Peyer's patch (tissue), 4 donors: ENCODE data around the gene NUFIP2.

Experiments
- POLR2A ChIP-seq, 2 donors: fragments of 450-650 bp; IDR thresholded peaks; one replicate each; pipeline ENCODE4 v1.5.1; 2017; ENCODE audit warnings: antibody characterized with exemption in 2 of 2, mild to moderate bottlenecking in 2 of 2, moderate library complexity in 2 of 2
- TF ChIP-seq, protein P1 (sequence below), 6 experiments: fragments of 450-650 bp in 4 of 6; fragments of 200-600 bp in 2 of 6; sonication (generic) in 1 of 6; IDR thresholded peaks; one replicate each; pipeline ENCODE4 v1.5.1; 2017 to 2019; ENCODE audit warnings: antibody characterized with exemption in 6 of 6, mild to moderate bottlenecking in 3 of 6, moderate library complexity in 1 of 6

- TF ChIP-seq, protein P1, sequence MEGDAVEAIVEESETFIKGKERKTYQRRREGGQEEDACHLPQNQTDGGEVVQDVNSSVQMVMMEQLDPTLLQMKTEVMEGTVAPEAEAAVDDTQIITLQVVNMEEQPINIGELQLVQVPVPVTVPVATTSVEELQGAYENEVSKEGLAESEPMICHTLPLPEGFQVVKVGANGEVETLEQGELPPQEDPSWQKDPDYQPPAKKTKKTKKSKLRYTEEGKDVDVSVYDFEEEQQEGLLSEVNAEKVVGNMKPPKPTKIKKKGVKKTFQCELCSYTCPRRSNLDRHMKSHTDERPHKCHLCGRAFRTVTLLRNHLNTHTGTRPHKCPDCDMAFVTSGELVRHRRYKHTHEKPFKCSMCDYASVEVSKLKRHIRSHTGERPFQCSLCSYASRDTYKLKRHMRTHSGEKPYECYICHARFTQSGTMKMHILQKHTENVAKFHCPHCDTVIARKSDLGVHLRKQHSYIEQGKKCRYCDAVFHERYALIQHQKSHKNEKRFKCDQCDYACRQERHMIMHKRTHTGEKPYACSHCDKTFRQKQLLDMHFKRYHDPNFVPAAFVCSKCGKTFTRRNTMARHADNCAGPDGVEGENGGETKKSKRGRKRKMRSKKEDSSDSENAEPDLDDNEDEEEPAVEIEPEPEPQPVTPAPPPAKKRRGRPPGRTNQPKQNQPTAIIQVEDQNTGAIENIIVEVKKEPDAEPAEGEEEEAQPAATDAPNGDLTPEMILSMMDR (IDR thresholded peaks at IDR 0.05) = no peak
- TF ChIP-seq POLR2A (IDR thresholded peaks at IDR 0.05) = no peak
Observed at GRCh38 chr17:29240968-29241963, 52.7 kb downstream of the NUFIP2 start.
